Activated CD4-positive, alpha-beta T cell treated with anti-CD3 and anti-CD28 coated beads, Interleukin-2, amount 50 U/mL, for 48 hours (primary cell): Measurements from ENCODE around the gene CCDC85C.

ENCODE experiments used
- DNase-seq, 2 experiments: peaks; one replicate each; pipeline ENCODE4 v3.0.0-alpha.2; 2020

Gene CCDC85C

GRCh38 chr14:99570544-99571302 lies 33.3 kb downstream of the CCDC85C start:
- DNase-seq: no peak

- DNase-seq: no peak
These were observed 34.1 kb downstream of the CCDC85C start for GRCh38 chr14:99569725-99570543.

- DNase-seq: no peak
These were observed 35.1 kb downstream of the CCDC85C start for GRCh38 chr14:99568567-99569560.

DNA sequence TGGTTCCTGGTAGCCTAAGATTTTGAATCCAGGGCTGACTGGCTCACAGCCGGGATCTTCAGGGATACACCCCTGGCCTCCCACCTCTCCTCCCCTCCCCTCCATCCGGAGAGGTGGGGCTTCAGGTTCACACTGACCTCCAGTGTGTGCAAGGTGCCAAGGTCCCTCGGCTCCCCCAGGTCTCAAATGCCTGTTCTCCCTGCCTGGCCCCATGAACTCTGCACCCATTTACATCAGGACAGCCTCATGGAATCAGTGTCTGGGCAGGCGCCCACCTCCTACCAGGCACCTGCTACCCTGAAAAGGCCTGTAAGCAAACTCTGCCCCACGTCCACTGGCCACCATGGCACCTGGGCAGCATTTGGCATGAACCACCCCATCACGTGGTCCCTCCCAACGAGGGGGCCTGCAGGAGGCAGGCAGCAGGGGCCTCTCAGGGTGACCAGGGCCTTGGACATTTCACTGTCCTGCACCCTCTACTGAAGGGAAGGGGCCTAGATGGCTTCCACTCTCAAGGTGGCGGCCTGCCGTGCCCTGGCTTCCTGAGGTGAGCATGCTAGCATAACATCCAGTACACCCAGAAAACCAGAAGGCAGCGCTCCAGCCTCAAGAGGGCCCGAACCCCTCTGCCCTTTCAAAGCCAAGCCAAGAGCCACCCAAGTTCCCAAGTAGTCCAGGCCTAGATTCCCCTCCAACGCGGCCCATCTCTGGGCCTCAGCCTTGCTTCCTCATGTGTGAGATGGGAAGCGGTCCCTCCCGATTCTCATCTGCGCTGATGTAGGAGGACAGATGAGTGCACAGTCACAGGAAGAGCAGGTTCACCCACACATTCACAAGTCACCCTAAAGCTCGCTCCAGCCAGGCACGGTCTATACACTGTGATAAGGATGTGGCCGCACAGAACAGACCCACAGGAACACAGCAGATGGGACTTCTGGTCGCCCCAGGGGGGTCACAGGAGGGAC lies 37.3 kb downstream of the CCDC85C start:
- no peak for DNase-seq

DNA sequence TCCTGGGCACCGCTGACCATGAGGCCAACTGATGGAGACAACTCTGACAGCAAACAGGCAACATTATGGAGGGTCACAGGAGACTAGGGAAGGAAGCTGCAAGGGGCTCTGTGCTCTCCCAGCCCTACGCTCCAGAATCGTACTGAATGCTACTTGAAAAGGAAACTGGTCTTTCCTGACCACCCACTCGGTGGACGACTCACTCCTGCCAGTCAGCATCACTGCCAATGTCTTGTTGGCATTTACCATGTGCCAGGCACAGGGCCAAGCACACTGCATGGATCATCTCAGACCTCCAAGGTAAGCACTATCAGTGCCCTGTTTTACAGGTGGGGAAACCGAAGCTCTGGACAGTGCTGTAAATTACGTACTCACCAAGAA lies 38.0 kb downstream of the CCDC85C start:
- DNase-seq: no peak

DNA sequence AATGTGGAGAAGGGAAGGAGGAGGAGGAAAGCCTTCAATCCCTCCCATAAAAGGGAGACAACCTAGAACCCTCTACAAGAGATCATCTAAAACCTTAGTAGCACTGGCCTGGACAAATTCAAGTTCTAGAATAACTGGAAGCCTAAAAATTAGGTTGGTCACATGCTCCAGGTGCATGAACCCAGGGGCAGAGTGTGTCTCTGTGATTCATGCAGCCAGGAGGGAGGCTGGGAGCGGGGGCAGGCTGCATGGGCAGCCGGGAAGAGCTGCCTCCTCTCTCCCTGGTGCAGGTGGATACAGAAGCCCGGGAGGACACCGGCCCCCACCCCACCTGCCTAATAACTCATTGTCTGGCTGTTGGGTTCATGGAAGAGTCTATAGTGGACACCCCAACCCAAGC lies 38.6 kb downstream of the CCDC85C start:
- no peak for DNase-seq

DNA sequence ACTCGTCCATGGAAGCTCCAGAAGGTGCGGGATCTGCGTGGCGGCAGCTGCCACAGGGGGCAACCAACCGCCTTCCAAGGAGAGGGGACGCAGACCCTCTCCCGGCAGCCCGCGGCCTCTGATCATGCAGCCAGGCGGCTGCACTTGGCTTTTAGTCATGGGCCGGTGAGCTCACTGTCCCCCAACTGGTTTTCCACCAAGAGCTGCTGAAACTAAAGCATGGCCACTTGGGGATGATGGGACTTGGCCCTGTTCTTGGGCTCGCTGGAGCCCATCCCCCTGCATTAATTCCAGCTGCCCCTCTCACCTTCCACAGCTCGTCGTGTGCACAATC lies 39.1 kb downstream of the CCDC85C start:
- no peak for DNase-seq

DNA sequence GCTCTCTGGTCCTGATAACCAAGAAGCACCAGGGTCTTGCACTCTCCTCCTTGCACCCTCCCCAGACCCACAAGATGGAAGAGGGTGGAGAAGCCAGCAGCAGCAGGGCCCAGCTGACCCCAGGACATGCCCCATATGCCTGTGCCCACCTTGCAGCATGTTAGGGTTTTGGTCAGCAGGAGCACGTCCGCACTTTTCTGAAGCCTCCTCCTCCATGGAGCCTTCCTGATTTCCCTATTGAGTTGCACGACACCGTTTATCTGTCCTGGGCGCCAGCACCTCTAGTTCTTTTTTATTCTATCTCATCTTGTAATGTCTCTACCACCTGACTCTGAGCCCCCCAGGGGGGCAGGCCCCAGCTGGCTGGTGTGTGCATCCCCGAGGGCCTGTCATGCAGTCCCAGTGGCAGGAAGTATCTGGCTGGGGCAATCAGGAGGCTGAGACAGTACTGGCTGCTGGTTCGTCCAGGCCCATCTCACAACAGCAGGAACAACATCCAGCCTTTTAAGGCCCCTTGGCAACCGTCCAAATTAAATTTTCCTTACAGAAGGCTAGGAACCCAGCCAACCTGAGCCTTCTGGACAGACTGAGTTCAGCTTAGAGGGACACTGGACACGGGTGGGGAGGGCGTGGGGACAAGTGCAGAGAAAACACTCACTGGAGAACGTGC lies 39.6 kb downstream of the CCDC85C start:
- DNase-seq: no peak

DNA sequence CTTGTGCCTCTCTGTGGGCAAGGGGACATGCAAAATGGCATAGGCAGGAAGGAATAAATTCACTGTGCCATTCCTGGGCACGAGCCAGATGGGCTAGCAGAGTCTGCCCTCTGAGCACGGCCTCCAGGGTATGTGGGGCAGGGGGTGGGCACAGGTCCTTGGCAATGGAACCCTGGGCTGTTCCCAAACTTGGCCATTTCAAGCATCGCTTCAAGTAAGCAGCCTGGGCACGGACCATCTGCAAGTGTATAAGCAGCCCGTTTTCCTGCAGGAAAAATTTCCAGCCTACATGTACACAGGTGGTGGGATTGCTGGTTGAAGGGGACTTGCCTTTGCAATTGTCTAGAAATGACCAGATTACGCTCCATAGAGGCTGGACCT lies 40.3 kb downstream of the CCDC85C start:
- DNase-seq: no peak

GRCh38 chr14:99562856-99563748 lies 40.9 kb downstream of the CCDC85C start:
- DNase-seq: no peak

GRCh38 chr14:99561864-99562263 lies 42.1 kb downstream of the CCDC85C start:
- no peak for DNase-seq

GRCh38 chr14:99560922-99561683 lies 42.9 kb downstream of the CCDC85C start:
- no peak for DNase-seq

- no peak for DNase-seq
These were observed 43.6 kb downstream of the CCDC85C start for GRCh38 chr14:99560403-99560802.

DNA sequence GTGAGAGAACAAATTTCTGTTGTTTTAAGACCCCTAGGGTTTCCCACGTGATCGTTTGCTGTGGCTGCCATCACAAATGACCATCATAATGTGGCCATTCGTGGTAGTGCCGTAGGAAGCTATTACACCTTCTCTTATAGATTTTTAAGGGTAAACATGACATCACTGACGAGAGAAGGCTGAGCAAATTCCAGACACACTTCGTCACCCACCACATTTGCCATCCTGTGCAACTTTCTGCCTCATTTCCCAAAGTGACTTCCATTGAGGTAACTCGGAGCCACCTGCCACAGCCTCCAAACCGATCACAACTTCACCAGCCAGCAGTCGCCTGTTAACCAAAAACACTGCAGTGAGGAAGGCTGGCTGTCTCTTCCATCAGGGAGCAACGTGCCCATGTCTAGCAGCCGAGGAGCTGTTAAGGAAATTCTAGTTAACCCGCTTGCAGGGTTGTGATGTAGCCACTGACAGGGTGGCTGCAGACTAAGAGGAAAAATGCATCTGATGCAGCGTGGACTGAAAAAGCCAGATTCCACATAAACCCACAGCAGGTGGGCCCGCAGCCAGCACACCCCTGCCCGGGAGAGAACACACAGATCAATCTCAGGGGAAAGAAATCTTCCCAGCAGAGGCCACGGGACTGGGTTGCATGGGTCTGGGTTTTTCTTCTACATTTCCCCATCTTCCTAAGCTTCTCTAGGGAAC lies 44.6 kb downstream of the CCDC85C start:
- DNase-seq: no peak

DNA sequence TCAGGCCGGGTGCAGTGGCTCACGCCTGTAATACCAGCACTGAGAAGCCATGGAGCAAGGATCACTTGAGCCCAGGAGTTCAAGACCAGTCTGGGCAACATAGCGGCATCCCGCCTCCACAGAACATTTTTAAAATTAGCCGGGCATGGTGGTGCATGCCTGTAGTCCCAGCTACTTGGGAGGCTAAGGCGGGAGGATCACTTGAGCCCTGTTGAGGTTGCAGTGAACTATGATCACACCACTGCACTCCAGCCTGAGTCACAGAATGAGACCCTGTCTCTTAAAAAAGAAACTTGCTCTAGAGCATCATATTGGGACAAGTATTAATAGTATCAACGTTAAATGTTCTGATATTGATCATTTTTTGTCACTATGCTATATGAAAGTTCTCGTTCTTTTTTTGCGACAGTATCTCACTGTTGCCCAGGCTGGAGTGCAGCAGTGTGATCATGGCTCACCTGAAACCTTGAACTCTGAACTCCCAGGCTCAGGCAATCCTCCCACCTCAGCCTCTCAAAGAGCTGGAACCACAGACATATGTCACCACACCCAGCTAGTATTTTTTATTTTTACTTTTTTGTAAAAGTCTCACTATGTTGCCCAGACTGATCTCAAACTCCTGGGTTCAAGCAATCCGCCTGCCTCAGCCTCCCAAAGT lies 47.7 kb downstream of the CCDC85C start:
- DNase-seq: no peak

GRCh38 chr14:99554757-99555531 lies 49.1 kb downstream of the CCDC85C start:
- no peak for DNase-seq

DNA sequence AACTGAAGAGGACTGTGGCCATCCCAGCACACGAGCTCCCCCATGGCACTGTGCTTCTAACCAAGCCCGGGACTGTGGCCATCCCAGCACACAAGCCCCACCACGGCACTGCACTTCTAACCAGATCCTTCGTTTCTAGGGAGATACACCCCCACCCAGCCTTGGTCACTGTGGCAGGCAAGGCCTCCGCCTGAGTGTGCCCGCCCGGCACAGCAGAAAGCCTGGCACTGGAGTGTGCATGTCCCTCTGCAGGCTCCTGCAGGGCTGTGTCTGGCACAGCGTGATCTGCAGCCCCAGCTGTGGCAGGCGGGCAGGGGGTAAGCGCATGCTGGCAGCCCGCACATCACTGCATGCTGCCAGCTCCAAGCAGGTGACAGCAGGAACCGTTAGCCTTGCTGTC lies 49.8 kb downstream of the CCDC85C start:
- DNase-seq: no peak
